ENCODE measurements around the gene GPC5. TPM values are rescaled to one million over a fixed set of nuclear protein-coding genes. Genes with fewer than 3 reads are reported as not detected.

GPC5 gene
- total RNA-seq, 1 experiment from 2014 or later = not detected

GRCh38 chr13:91360246-91360751 is 38.1 kb upstream of the GPC5 start:
- Histone ChIP-seq H3K4me3 (no peak overlapping the region), H3K9me3 (no peaks in the 10 kb centered on the region), H3K27me3 (no peaks in the 10 kb centered on the region), H3K36me3 (peaks cover 22% of the 10 kb centered on the region)
- no peak for DNase-seq

GRCh38 chr13:91361755-91362271 is 36.6 kb upstream of the GPC5 start:
- Histone ChIP-seq H3K27me3 (no peaks in the 10 kb centered on the region), H3K9me3 (no peaks in the 10 kb centered on the region), H3K4me3 (no peak overlapping the region), H3K36me3 (peaks cover 7% of the 10 kb centered on the region)
- DNase-seq = no peak

GRCh38 chr13:91362908-91363307 is 35.5 kb upstream of the GPC5 start:
- no peaks in the 10 kb centered on the region for H3K36me3 ChIP-seq
- no peaks in the 10 kb centered on the region for H3K9me3 ChIP-seq
- no peaks in the 10 kb centered on the region for H3K27me3 ChIP-seq
- DNase-seq = no peak
- H3K4me3 ChIP-seq = no peak overlapping the region

- H3K9me3 ChIP-seq = no peaks in the 10 kb centered on the region
- H3K36me3 ChIP-seq = no peaks in the 10 kb centered on the region
- H3K4me3 ChIP-seq = no peak overlapping the region
- DNase-seq = no peak
- no peaks in the 10 kb centered on the region for H3K27me3 ChIP-seq
Observed at GRCh38 chr13:91368101-91368500, 30.3 kb upstream of the GPC5 start.

- H3K36me3 ChIP-seq = no peaks in the 10 kb centered on the region
- H3K4me3 ChIP-seq = no peak overlapping the region
- no peaks in the 10 kb centered on the region for H3K27me3 ChIP-seq
- DNase-seq = no peak
- no peaks in the 10 kb centered on the region for H3K9me3 ChIP-seq
Observed at GRCh38 chr13:91368676-91369440, 29.6 kb upstream of the GPC5 start.

GRCh38 chr13:91369441-91369831 is 29.0 kb upstream of the GPC5 start:
- Histone ChIP-seq H3K36me3 (no peaks in the 10 kb centered on the region), H3K9me3 (no peaks in the 10 kb centered on the region), H3K27me3 (no peaks in the 10 kb centered on the region), H3K4me3 (no peak overlapping the region)
- no peak for DNase-seq

- Histone ChIP-seq H3K27me3 (no peaks in the 10 kb centered on the region), H3K9me3 (no peaks in the 10 kb centered on the region), H3K4me3 (no peak overlapping the region), H3K36me3 (no peaks in the 10 kb centered on the region)
- DNase-seq = no peak
Observed at GRCh38 chr13:91370501-91370900, 27.9 kb upstream of the GPC5 start.

GRCh38 chr13:91372911-91373310 is 25.5 kb upstream of the GPC5 start:
- no peak for DNase-seq
- H3K36me3 ChIP-seq = no peaks in the 10 kb centered on the region
- H3K4me3 ChIP-seq = no peak overlapping the region
- no peaks in the 10 kb centered on the region for H3K9me3 ChIP-seq
- H3K27me3 ChIP-seq = no peaks in the 10 kb centered on the region

GRCh38 chr13:91375116-91375729 is 23.2 kb upstream of the GPC5 start:
- no peaks in the 10 kb centered on the region for H3K27me3 ChIP-seq
- no peaks in the 10 kb centered on the region for H3K36me3 ChIP-seq

GRCh38 chr13:91381371-91381770 is 17.1 kb upstream of the GPC5 start:
- no peaks in the 10 kb centered on the region for H3K9me3 ChIP-seq
- no peak for DNase-seq
- no peak overlapping the region for H3K4me3 ChIP-seq
- H3K36me3 ChIP-seq = no peaks in the 10 kb centered on the region
- peaks cover 2% of the 10 kb centered on the region; the same call in 1 of the 2 replicates for H3K27me3 ChIP-seq

More at GRCh38 chr13:91375116-91375729, 23.2 kb upstream of the GPC5 start:
- no peak for DNase-seq
- Histone ChIP-seq H3K9me3 (no peaks in the 10 kb centered on the region), H3K4me3 (no peak overlapping the region)

- Histone ChIP-seq H3K36me3 (no peaks in the 10 kb centered on the region), H3K4me3 (no peak overlapping the region), H3K27me3 (peaks cover 2% of the 10 kb centered on the region; the same call in 1 of the 2 replicates), H3K9me3 (no peaks in the 10 kb centered on the region)
- DNase-seq = no peak
Observed at GRCh38 chr13:91383836-91384235, 14.6 kb upstream of the GPC5 start.

GRCh38 chr13:91384896-91385295 is 13.5 kb upstream of the GPC5 start:
- Histone ChIP-seq H3K36me3 (no peaks in the 10 kb centered on the region), H3K9me3 (no peaks in the 10 kb centered on the region), H3K27me3 (peaks cover 2% of the 10 kb centered on the region; the same call in 1 of the 2 replicates), H3K4me3 (no peak overlapping the region)
- DNase-seq = no peak

GRCh38 chr13:91389186-91389585 is 9.2 kb upstream of the GPC5 start:
- H3K27me3 ChIP-seq = peaks cover 2% of the 10 kb centered on the region; the same call in 1 of the 2 replicates
- no peak overlapping the region for H3K4me3 ChIP-seq
- no peaks in the 10 kb centered on the region for H3K36me3 ChIP-seq
- no peaks in the 10 kb centered on the region for H3K9me3 ChIP-seq
- DNase-seq = no peak

GRCh38 chr13:91397595-91397994 is 826 bp upstream of the GPC5 start:
- Histone ChIP-seq H3K9me3 (no peaks in the 10 kb centered on the region), H3K36me3 (no peaks in the 10 kb centered on the region), H3K27me3 (peaks cover 31% of the 10 kb centered on the region), H3K4me3 (no peak overlapping the region)
- DNase-seq = no peak

GRCh38 chr13:91399189-91400062 is 1.0 kb downstream of the GPC5 start:
- H3K36me3 ChIP-seq = no peaks in the 10 kb centered on the region
- no peak overlapping the region for H3K4me3 ChIP-seq

GRCh38 chr13:91400063-91400399 is 1.6 kb downstream of the GPC5 start:
- no peaks in the 10 kb centered on the region for H3K9me3 ChIP-seq
- DNase-seq = no peak
- H3K36me3 ChIP-seq = no peaks in the 10 kb centered on the region
- peaks cover 31% of the 10 kb centered on the region for H3K27me3 ChIP-seq
- H3K4me3 ChIP-seq = no peak overlapping the region

More at GRCh38 chr13:91399189-91400062, 1.0 kb downstream of the GPC5 start:
- DNase-seq = no peak
- Histone ChIP-seq H3K9me3 (no peaks in the 10 kb centered on the region), H3K27me3 (peaks cover 31% of the 10 kb centered on the region)

- H3K9me3 ChIP-seq = no peaks in the 10 kb centered on the region
- no peak overlapping the region for H3K4me3 ChIP-seq
- H3K27me3 ChIP-seq = peaks cover 31% of the 10 kb centered on the region
- H3K36me3 ChIP-seq = no peaks in the 10 kb centered on the region
- DNase-seq = no peak
Observed at GRCh38 chr13:91400671-91401070, 2.2 kb downstream of the GPC5 start.

Data from MG63 (cell line).